KOPT-K1 (cell line): ENCODE data around the gene APOH.

Source experiments
- H3K27ac ChIP-seq: fragments of 200-600 bp; sonication (generic); 2 replicates; pipeline ENCODE4 v1.5.1; 2016; ENCODE audit warnings: antibody characterized with exemption, mild to moderate bottlenecking, low read depth, low read length; ENCODE audit not compliant: poor library complexity, severe bottlenecking
- H3K36me3 ChIP-seq: fragments of 200-600 bp; sonication (generic); 2 replicates; pipeline ENCODE4 v1.5.1; 2017; ENCODE audit warnings: antibody characterized with exemption, mild to moderate bottlenecking, low read length, moderate library complexity; ENCODE audit not compliant: insufficient read depth
- H3K9me3 ChIP-seq: fragments of 200-600 bp; sonication (generic); 2 replicates; pipeline ENCODE4 v1.5.1; 2017; ENCODE audit warnings: antibody characterized with exemption, low read length, mild to moderate bottlenecking; ENCODE audit not compliant: insufficient read depth, poor library complexity, severe bottlenecking

Gene APOH, protein sequence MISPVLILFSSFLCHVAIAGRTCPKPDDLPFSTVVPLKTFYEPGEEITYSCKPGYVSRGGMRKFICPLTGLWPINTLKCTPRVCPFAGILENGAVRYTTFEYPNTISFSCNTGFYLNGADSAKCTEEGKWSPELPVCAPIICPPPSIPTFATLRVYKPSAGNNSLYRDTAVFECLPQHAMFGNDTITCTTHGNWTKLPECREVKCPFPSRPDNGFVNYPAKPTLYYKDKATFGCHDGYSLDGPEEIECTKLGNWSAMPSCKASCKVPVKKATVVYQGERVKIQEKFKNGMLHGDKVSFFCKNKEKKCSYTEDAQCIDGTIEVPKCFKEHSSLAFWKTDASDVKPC

DNA sequence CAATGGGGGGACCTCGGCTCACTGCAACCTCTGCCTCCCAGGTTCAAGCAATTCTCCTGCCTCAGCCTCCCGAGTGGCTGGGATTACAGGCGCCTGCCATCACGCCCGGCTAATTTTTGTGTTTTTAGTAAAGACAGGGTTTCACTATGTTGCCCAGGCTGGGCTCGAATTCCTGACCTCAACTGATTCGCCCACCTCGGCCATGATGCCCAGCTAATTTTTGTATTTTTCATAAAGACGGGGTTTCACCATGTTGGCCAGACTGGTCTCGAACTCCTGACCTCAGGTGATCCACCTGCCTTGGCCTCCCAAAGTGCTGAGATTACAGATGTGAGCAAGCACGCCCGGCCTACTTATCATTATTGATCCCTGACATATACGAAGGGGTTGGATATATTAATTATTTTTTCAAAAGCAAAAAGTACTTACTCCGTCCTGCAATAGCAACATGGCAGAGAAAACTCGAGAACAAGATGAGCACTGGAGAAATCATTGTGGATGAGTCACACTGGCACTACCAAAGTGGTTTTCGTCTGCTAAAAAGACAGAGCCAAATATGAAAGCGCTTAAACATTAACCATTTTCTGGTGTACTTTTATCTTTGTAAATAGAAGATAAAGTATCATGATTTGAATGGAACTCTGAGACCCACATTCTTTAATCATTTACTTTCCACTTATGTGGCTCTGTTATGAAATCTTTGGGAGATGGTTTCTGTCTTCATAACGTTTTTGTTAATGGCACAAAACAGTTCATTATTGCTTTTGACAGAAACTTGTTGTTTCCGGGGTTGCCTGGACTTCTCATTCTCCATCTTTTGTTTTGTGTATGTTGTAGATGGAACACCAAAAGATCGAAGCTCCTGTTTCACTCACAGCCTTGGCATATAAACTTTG lies at the start of gene APOH:
TSS of gene APOH (minus strand) at position 529 of the 896 bp plus-strand sequence. CDS start at position 493, 36 bp downstream.
- Histone ChIP-seq H3K36me3 (no peaks in the 10 kb centered on the region), H3K27ac (no peak within 1 kb of the TSS), H3K9me3 (no peaks in the 10 kb centered on the region)

DNA sequence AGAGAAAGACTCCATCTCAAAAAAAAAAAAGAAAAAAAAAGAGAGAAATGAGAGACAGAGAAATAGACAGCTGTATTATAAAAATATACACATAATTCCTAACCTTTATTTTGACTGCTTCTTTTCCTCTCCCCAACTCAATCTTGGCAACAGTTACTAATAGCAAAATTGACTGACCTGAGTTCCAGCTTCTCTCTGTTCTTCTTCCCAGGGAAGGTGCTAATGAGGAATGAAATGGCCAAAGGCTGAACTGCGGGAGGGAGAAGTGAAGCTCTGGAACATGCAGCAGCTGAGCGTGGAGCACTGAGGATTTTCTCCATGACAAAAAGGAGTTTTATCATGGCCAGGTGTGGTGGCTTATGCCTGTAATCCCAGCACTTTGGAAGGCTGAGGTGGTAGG lies 48.0 kb upstream of the APOH start:
- H3K36me3 ChIP-seq, result no peaks in the 10 kb centered on the region
- no peaks in the 10 kb centered on the region for H3K9me3 ChIP-seq

DNA sequence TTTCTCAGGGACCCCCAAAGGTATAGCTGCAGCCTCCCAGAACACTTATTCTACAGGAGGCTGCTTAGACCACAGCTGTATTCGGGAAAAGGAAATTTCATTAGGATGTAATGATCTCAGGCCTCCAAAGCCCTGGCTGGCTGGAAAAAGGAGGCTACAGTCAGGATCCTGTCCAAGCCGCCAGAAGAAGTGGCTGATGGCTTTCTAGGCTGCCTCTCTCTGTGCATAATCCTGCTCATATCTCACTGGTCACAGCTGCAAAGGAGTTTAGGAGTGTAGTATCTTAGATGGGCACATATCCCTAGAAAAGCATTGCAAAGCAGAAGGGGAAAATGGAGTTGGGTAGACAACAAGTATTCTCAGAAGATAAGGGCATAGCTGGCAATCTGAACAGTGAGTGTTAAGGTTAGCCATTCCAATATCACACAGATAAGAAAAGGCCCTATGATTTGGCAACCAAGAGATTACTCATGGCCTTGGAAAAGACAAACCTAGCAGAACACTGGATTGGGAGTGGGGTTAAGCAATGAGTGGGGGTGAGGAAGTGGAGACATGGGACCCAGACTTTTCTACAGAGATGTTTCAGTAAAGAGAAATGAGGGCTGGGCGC lies 47.2 kb upstream of the APOH start:
- Histone ChIP-seq H3K27ac (no peak overlapping the region), H3K9me3 (peaks cover 2% of the 10 kb centered on the region), H3K36me3 (no peaks in the 10 kb centered on the region)

More for the DNA sequence above, 48.0 kb upstream of the APOH start:
- H3K27ac ChIP-seq, result no peak overlapping the region

DNA sequence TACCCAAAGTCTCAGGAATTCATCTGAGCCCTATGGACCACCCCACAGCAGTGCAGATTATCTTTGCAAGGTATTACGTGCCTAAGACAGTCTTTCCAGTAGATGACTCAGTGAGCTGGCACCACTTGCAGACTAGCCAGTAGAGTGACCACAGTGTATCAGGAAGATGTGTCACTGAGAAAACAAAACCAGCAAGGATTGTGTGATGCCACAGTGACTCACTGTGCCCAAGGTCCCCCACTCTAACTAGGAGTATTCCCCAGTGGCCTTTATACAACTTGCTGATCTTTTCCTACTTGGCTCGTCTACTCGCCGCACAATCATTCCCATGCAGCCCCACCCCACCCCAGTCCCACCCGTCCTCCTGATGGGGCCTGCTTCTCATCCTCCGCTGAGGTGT lies 46.4 kb upstream of the APOH start:
- Histone ChIP-seq H3K36me3 (no peaks in the 10 kb centered on the region), H3K27ac (no peak overlapping the region), H3K9me3 (peaks cover 5% of the 10 kb centered on the region)

DNA sequence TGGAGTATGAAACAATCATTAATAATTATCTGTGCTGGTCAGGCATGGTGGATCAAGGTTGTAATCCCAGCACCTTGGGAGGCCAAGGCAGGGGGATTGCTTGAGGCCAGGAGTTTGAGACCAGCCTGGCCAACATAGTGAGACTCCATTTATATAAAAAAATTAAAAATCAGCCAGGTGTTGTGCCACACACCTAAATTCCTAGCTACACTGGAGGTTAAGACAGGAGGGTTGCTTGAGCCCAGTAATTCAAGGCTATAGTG lies 44.3 kb upstream of the APOH start:
- Histone ChIP-seq H3K9me3 (peaks cover 10% of the 10 kb centered on the region), H3K36me3 (no peaks in the 10 kb centered on the region), H3K27ac (no peak overlapping the region)

DNA sequence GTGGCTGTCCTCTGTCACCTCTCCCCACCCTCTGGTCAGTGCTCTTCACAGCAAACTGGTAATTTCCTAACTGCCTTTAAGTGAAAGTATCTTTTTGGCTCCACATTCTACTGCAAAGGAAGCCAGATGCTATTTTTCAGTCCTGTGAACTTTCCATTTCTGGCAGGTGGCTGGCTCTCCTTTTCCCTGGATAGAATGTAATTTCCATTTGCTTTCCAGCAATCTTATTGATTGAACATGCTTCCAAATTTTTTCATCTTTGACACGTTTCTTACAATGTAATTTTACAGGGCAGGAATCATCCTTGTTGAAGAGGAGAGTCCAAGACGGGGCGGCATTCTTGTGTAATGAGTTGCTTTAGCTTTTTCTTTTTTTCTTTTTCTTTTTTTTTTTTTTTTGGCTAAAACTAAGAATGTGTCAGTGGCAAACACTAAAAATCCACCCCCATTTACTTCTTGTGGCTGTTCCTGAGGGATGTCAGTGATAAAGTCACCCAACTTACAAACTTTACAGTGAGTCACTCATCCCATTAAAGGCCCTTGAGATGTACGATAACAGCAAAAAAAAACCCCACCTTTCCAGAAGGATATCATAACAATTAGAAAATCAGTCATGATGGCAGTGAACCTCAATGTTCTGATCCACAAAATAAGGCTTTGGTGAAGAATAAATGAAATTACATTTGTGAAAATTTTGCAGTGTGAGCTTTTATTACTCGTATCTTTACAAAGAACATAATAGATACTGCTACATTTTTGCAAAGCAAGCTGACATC lies 43.8 kb upstream of the APOH start:
- Histone ChIP-seq H3K27ac (no peak overlapping the region), H3K9me3 (peaks cover 10% of the 10 kb centered on the region), H3K36me3 (no peaks in the 10 kb centered on the region)

DNA sequence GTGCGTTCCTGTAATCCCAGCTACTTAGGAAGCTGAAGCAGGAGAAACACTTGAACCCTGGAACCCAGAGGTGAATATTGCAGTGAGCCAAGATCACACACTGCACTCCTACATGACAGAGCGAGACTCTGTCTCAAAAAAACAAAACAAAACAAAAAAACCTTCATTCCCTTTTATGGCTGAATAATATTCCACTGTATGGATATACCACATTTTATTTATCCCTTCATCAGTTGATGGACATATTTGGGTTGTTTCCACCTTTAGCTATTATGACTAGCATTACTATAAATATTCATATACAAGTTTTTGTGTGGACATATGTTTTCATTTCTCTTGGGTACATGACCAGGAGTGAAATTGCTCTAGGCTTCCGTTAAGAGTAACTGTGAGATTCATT lies 42.3 kb upstream of the APOH start:
- H3K36me3 ChIP-seq, result no peaks in the 10 kb centered on the region
- H3K9me3 ChIP-seq, result peaks cover 10% of the 10 kb centered on the region
- H3K27ac ChIP-seq, result no peak overlapping the region

DNA sequence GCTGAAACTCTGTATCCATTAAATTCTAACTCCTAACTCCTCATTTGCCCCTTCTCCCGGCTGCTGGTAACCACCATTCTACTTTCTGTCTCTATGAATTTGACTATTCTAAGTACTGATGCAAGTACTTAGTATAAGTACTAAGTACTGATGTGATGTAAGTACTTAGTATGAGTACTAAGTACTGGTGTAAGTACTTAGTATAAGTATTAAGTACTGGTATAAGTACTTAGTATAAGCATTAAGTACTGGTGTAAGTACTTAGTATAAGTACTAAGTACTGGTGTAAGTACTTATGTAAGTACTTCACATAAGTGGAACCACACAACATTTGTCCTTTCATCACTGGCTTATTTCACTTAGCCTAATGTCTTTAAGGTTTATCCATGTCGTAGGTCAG lies 40.9 kb upstream of the APOH start:
- H3K27ac ChIP-seq, result no peak overlapping the region
- no peaks in the 10 kb centered on the region for H3K36me3 ChIP-seq
- peaks cover 12% of the 10 kb centered on the region for H3K9me3 ChIP-seq

DNA sequence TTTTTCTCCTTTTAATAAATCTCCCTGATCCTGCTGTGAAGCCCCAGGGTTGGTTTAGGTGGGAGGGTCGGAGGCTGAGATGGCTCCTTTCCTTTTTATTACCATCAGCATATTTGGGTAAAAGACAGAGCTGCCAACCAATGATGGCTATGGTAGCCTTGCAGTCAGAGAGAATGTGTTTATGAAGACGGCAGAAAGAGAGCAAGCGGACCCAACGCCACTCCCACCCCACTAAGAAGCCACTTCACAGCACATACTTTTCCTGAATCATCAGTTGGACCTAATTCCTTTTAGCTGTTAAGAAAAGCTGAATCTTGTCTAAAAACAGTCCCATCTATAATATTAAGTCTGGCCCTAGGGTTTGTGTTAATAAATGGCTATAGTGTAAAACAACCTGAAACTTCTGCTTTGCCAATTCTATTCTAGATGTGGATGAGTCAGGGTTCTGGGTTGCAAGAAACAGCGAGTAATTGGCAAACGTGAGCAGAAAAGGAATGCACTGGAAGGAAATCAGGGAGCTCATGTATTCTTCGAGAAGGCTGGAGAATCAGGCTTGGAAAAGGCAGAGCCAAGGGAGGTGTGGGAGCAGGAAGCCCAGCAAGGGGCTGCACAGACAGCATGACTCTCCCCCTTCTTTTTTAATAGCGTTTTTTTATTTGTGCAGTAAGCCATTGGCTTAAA lies 39.2 kb upstream of the APOH start:
- no peaks in the 10 kb centered on the region for H3K36me3 ChIP-seq
- H3K9me3 ChIP-seq, result peaks cover 22% of the 10 kb centered on the region
- H3K27ac ChIP-seq, result no peak overlapping the region

DNA sequence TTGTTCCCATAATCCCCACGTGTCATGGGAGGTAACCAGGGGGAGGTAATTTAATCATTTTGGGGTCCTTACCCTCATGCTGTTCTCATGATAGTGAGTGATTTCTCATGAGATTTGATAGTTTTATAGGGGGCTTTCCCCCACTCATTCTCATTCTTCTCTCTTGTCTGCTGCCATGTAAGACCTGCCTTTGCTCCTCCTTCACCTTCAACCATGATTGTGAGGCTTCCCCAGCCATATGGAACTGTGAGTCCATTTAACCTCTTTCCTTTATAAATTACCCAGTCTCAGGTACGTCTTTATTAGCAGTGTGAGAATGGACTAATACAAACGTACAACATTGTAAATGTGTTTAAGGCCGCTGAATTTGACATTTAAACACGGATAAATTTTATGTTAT lies 35.5 kb upstream of the APOH start:
- H3K9me3 ChIP-seq, result peaks cover 12% of the 10 kb centered on the region
- no peaks in the 10 kb centered on the region for H3K36me3 ChIP-seq

DNA sequence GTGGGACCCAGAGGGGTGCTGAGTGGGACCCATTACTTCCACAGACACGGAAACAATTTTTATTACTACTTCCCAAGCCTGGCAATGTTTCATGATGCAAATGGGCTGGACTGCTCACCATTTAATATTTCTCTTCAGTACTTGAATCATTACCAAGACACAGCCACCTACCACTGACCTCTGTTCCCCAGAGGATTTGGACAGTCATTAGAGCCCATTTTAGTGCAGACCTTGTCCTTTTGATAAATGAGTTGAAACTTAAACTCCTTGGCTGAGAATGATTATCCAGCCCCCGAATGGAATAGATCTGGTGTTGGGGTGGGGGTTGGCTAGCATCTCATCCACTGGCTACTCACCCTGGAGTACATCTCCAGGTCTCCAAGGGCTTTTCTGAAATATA lies 33.6 kb upstream of the APOH start:
- Histone ChIP-seq H3K36me3 (no peaks in the 10 kb centered on the region), H3K9me3 (peaks cover 12% of the 10 kb centered on the region), H3K27ac (no peak overlapping the region)

More for the DNA sequence above, 35.5 kb upstream of the APOH start:
- H3K27ac ChIP-seq, result no peak overlapping the region

DNA sequence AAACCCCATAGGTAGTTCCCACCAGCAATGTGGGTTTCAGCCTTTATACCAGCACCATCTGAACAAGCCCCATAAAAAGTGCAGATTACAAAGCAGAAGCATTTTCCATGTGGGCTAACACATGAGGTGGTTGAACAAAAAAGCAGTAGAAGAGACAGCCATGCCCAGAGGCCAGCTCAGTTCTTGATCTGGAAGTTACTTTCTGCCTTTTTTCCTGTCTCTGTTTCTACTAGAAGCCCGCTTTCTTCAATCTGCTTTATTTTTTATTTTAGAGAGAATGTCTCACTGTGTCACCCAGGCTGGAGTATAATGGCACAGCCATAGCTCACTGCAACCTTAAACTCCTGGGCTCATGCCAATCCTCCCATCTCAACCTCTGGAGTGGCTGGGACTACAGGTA lies 31.5 kb upstream of the APOH start:
- no peaks in the 10 kb centered on the region for H3K36me3 ChIP-seq
- peaks cover 12% of the 10 kb centered on the region for H3K9me3 ChIP-seq
- no peak overlapping the region for H3K27ac ChIP-seq

DNA sequence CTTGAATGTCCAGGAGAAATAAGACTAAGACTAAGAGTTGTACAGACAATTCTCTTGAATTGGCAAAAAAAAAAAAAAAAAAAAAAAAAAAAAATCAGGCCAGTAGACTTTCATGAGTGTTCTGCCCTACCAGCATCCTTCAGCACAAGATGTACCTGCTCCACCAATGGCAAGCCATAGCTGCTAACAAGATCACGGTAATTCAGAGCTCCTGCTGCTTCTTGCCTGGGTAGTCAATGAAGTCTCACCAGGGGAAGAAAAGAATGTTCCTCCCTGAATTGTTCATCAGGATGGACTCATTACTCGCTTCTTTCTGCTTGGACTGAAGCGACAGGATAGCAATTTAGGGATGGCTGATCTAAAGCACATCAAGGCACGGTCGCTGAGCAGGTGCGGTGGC lies 31.1 kb upstream of the APOH start:
- H3K9me3 ChIP-seq, result peaks cover 12% of the 10 kb centered on the region
- H3K36me3 ChIP-seq, result no peaks in the 10 kb centered on the region
- no peak overlapping the region for H3K27ac ChIP-seq

DNA sequence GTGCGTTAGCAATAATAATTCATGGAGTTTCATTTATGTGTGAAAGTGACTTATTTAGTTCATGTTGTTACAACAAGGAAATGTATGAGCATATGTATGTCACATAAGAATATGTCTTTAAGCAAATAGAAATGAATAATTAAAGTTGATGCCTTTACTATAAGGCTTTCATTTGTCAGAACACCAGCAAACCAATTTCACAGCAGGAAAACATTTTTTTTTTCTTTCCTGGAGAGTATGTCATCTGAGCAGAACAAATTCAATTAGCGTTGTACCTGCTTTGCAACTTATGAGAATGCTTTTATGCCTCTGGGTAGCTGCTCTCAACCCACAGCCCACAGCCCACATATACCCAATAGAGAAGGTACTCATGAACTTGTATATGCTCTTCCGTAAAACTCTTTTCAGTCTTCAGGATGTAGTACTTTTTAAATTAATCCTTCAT lies 26.3 kb upstream of the APOH start:
- Histone ChIP-seq H3K9me3 (no peaks in the 10 kb centered on the region), H3K36me3 (no peaks in the 10 kb centered on the region), H3K27ac (no peak overlapping the region)
